NCI-H2081 treated with DMSO at 0.1 percent for 48 hours (cell line): ENCODE data around the gene RECQL5.
"Not testable (repeated sequence)": the region's sequence is repeated elsewhere in the genome, so short reads cannot be mapped to it uniquely, and the experiment has no call there.

ENCODE experiments used
- DNase-seq: peaks from one replicate; lab custom pipeline; 2025; lab: John Stamatoyannopoulos, UW

The RECQL5 gene

GRCh38 chr17:75616521-75617122 is 50.3 kb downstream of the RECQL5 start:
- DNase-seq: no peak

- DNase-seq: no peak
Observed at GRCh38 chr17:75615301-75615700, 51.7 kb downstream of the RECQL5 start.

GRCh38 chr17:75614556-75615270 is 52.2 kb downstream of the RECQL5 start:
- DNase-seq: no peak

GRCh38 chr17:75614006-75614405 is 52.9 kb downstream of the RECQL5 start:
- DNase-seq: no peak

GRCh38 chr17:75612906-75613626 is 53.9 kb downstream of the RECQL5 start:
- DNase-seq: no peak

GRCh38 chr17:75611851-75612429 is 55.0 kb downstream of the RECQL5 start:
- DNase-seq: no peak

DNA sequence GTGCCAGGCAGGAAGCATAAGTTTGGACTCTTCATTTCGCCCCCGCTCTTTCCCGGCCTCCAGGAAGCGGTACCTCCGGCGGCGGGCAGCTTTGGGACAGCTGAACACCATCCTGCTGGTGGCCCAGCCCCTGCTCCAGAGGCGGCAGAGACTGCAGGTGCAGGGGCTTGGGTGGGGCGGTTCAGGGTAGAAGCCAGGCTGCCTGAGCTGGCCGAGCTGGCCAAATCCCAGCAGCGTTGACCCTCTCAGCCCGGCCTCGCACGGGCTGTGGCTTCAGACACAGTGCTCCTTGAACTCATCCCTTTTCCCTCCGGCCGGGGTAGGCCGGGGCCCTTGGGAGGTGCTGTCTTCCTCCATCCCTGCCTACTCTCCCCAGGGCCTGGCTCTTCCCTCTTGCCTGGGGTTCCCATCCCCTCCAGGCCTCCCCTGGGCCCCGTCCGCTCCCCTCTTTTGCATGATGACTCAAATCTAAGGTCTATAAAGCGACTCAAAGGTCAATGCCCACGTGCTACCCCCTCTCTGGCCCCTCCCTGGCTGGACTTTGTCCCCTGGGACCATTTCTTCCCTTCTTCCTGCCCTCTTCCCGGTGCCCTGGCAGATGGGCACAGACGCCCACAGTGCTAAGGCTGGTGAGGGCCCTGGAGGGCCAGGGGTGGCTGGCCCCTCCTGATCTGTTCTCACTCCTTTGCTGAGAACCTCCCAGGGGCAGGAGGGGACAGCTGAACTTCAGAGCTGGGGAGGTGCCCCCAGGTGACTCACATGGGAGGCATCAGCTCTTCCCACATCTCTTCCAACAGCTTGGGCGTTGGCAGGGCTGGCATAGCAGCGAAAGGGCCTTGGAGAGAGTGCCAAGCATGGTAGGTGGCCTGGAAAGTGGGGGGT is 56.6 kb downstream of the RECQL5 start:
- DNase-seq: no peak

DNA sequence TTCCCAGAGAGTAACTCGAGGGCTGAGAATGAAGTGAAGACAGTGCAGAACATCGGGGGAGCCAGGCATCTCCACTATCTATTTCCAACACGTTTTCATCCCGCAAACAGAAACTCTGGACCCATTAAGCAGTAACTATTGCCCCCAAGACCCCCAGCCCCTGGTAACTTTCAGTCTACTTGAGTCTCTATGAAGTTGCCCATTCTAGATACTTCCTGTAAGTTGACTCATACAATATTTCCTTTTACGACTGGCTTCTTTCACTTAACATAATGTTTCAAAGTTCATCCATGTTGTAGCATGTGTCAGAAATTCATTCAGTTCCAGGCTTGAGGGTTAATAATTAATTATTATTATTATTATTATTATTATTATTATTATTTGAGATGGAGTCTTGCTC is 59.9 kb downstream of the RECQL5 start:
- no peak for DNase-seq

- no peak for DNase-seq
Observed at GRCh38 chr17:75605790-75606189, 61.2 kb downstream of the RECQL5 start.

GRCh38 chr17:75604034-75604695 is 62.8 kb downstream of the RECQL5 start:
- DNase-seq: no peak

DNA sequence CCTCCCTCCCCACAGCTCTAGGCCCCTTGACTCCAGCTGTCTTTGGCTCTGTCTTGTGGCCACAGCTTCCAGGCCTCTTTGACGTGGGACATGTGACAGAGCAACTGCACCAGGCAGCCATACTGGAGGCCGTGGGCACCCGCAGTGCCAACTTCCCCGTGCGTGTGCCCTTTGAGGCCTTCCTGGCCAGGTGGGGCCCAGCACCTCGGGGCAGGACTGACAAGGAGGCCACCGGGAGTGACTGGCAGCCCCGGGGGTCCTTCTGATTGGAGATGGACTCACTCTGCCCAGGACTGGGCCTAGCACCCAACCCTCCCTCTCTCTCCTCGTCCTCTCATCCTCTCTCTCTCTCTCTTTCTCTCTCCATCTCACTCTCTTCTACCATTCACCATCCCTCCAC is 63.8 kb downstream of the RECQL5 start:
- DNase-seq: no peak

GRCh38 chr17:75602644-75603043 is 64.3 kb downstream of the RECQL5 start:
- DNase-seq: no peak

DNA sequence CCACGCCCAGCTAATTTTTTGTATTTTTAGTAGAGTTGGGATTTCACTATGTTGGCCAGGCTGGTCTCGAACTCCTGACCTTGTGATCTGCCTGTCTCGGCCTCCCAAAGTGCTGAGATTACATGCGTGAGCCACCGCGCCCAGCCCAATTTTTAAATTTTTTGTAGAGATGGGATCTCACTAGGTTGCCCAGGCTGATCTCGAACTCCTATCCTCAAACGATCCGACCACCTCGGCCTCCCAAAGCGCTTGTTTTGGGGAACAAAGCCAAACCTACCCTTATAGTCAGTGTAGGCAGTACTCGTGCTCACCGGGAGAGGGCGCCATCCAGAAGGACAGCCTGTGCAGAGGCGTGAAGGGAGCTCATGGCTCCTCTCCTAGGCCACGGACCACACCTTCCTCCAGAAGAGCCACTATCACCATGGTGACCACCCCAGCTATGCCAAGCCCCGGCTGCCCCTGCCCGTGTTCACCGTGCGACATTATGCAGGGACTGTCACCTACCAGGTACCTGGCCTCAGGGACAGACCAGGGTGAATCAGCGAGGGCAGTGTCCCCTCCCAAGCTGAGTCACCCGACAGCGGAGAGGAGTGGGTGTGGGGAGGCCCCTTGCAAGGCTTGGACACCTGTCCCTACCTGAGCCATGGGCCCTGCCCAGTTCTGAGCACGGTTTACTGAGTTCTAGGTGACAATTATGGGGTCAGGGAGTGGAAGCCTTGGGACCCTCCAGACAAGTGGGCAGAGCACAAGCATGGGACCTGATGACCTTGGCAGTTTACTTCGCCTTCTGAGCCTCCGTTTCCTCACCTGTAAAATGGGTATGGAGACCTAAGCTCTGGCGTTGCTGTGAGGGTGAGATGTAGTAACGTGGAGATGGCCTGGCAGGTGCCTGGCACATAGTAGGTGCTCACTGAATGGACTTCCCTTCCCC is 65.6 kb downstream of the RECQL5 start:
- DNase-seq: no peak

GRCh38 chr17:75596320-75597087 is 70.5 kb downstream of the RECQL5 start:
- DNase-seq: no peak

- no peak for DNase-seq
Observed at GRCh38 chr17:75595920-75596313, 71.0 kb downstream of the RECQL5 start.

DNA sequence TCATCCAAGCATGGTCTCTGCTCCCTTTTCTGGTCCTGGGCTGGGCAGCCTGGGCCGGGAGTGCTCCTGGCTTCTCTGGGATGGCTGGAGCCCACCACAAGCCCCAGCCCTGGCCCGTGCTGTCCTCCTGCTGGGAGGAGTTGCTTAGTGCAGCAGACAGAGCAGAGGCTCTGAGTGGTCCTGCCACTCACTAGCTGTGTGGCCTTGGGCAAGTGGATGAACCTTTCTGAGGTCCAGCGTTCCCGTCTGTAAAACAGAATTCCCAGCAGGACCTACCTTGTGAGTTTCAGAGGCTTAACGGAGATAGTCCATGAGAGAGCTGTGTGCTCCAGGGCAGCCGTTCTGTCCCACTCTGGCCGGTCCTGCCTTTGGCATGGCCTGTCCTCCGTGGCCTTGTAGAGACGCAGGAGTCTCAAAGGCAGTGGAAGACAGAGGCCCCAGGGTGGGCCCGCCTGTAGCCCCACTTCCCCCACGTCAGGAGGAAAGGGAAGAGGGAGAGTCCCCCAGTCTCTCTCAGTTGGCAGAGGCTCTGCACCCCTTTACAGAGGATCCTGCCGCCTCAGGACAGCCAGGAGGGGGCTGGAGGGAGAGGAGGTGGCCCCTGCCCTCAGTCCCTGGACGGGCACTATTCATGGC is 71.6 kb downstream of the RECQL5 start:
- no peak for DNase-seq

- no peak for DNase-seq
Observed at GRCh38 chr17:75594499-75595283, 72.3 kb downstream of the RECQL5 start.

GRCh38 chr17:75593430-75593829 is 73.5 kb downstream of the RECQL5 start:
- DNase-seq: not testable (repeated sequence)
